Activated CD8-positive, alpha-beta T cell treated with anti-CD3 and anti-CD28 coated beads, Interleukin-2, amount 10 ng/mL, durations not matched to agents 7 days and 5 days (primary cell): ENCODE measurements around the gene ANO1. TPM values are rescaled to one million over a fixed set of nuclear protein-coding genes. Genes with fewer than 3 reads are reported as not detected.

Experiments used
- ATAC-seq: fragments of 150-1000 bp; cut with Tn5 transposase; one replicate; pipeline ENCODE4 v1.10.0; 2021; ENCODE audit warnings: moderate library complexity
- CTCF ChIA-PET: fragments of 350-600 bp; sonication (Branson Sonifier 250); formaldehyde crosslinking; loops from one replicate; lab custom pipeline; 2021; ENCODE audit warnings: antibody characterized with exemption; lab: Charles Lee
- POLR2A ChIA-PET: fragments of 350-600 bp; sonication (Branson Sonifier 250); formaldehyde crosslinking; loops from one replicate; lab custom pipeline; 2021; ENCODE audit warnings: antibody characterized with exemption; lab: Charles Lee
- DNase-seq: peaks from one replicate; pipeline ENCODE4 v3.0.0-alpha.2; 2020
- H3K27ac Mint-ChIP-seq: one replicate; pipeline ENCODE4 v1.8.0; 2021; ENCODE audit warnings: mild to moderate bottlenecking, mixed read lengths
- H3K27me3 Mint-ChIP-seq: one replicate; pipeline ENCODE4 v1.8.0; 2021; ENCODE audit warnings: low read depth, mixed read lengths
- H3K36me3 Mint-ChIP-seq: one replicate; pipeline ENCODE4 v1.8.0; 2021; ENCODE audit warnings: low read depth, mixed read lengths
- H3K4me1 Mint-ChIP-seq: one replicate; pipeline ENCODE4 v1.8.0; 2021; ENCODE audit warnings: low read depth, mixed read lengths
- H3K4me3 Mint-ChIP-seq: one replicate; pipeline ENCODE4 v1.8.0; 2021; ENCODE audit warnings: mild to moderate bottlenecking, mixed read lengths
- H3K9me3 Mint-ChIP-seq: one replicate; pipeline ENCODE4 v1.8.0; 2022; ENCODE audit warnings: mixed read lengths; ENCODE audit not compliant: insufficient read depth
- total RNA-seq, 2 experiments: library from RNA; stranded (reverse); gene quantifications; one replicate each; pipeline ENCODE4 v1.2.3, GENCODE V29; 2021

ANO1 gene
- total RNA-seq, 2 experiments from 2014 or later = not detected

DNA sequence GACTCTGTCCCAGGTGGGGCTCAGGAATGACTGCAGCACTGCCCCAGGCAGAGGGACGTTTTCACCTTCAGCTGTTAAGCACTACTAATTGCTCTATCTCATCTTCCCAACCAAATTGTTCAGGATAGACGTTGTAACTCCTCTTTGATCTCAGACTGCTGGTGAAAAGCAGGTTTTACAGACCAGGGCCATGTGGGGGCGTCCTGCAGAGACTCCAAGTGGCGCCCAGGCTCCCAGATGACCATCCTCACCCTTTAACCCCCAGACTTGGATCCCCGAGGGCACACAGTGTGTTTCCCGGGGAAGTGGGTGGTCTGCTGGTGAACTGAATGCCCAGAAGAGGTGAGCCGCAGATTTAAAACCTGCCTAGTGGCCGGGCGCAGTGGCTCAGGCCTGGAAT, 148.8 kb downstream of the ANO1 start:
- no peak for ATAC-seq
- CTCF ChIA-PET = no interaction called here

DNA sequence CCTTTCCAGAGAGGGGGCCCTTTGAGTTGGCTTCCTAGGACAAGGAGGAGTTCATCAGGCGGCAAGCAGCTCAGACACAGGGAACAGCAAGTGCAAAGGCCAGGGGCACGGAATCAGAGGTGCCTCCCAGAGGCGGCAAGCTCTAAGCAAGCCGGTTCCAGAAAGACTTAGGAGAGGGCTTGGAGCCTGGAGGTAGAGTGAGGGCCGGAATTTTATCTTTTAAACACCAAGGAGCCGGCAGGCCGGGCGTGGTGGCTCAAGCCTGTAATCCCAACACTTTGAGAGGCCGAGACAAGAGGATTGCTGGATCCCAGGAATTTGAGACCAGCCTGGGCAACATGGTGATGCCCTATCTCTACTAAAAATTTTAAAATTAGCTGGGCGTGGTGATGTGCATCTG, 151.6 kb downstream of the ANO1 start:
- no peaks in the 10 kb centered on the region for H3K27me3 Mint-ChIP-seq

More for the DNA sequence above, 148.8 kb downstream of the ANO1 start:
- POLR2A ChIA-PET = no interaction called here
- no peak overlapping the region for H3K27ac Mint-ChIP-seq
- no peaks in the 10 kb centered on the region for H3K4me1 Mint-ChIP-seq
- peaks cover 10% of the 10 kb centered on the region for H3K27me3 Mint-ChIP-seq
- no peaks in the 10 kb centered on the region for H3K9me3 Mint-ChIP-seq
- H3K4me3 Mint-ChIP-seq = no peak overlapping the region
- no peaks in the 10 kb centered on the region for H3K36me3 Mint-ChIP-seq
- no peak for DNase-seq

DNA sequence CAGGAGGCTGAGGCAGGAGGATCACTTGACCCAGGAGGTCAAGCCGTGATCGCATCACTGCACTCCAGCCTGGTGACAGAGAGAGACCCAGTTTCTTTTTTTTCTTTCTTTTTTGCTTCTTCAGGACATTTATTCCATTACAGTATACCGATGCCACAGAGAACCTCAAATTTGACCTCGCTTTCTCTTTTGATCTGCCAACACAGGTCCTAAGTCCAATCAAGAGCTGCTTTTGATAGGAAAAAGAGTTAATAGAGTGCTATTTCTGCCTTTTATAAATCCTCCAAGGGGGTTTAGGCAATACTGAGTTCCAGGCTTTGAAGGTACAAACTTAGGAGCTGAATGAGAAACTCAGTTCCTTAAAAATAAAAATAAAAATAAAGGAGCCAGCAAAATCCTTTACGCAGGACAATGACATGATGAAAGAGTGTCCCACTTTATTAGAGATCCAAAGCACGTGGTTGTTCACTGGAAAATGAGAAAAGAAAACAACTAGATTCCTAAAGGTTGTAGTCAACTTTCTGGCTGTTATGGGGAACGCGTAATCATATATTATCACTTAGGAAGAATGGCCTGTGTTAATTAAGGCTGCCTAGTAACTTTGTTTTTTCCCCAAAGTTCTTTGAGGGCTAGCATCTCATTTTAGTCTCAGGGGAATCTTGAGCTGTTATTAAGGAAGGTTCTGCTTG, 152.2 kb downstream of the ANO1 start:
- ChIA-PET POLR2A (no interaction called here), CTCF (no interaction called here)
- H3K4me1 Mint-ChIP-seq = no peaks in the 10 kb centered on the region

More for the DNA sequence above, 151.6 kb downstream of the ANO1 start:
- ChIA-PET CTCF (no interaction called here), POLR2A (no interaction called here)
- ATAC-seq (no peak), DNase-seq (no peak)
- Mint-ChIP-seq H3K4me1 (no peaks in the 10 kb centered on the region), H3K27ac (no peak overlapping the region), H3K4me3 (no peak overlapping the region), H3K36me3 (no peaks in the 10 kb centered on the region), H3K9me3 (no peaks in the 10 kb centered on the region)

DNA sequence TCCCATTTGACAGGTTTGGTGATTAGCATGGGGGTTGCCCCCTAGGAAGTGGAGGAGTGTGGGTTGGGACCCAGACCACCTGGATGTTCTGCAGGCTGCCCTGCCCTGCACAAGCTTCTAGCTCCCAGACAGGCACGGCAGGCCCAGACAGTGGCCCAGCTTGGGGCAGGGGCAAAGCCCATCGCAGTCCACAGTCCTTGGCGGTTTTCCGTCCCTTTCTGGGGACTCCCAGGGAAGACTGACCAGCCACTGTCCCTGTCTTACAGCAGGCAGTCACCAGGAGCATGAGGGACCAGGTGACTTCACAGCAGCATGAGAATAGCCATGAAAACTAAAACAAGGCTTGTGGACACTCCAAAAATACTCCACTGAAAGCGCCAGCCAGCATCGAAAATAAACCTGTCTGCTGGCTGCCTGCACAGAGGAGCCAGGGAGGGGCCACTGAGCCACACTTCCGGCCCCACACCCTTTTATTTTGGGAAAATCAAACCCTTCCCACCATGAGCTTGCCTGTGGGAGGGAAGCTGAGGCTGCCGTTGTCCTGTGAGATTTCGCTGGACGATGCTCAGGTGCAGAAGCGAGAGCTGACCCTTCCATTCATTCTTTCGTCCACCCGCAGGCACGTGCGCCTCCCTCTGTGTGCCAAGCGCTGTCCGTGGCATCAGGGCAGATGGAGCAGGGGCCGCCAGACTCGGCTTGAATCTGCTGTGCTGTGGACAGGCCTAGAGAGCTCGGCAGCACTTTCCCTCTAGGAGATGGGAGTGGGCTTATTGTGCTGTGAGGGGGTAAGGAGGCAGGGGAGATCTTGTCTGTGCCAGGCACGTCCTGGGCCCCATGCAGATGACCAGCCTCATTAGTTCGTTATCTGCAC, 153.0 kb downstream of the ANO1 start:
- H3K27ac Mint-ChIP-seq = no peak overlapping the region
- CTCF ChIA-PET = no interaction called here
- DNase-seq = no peak

More for the DNA sequence above, 152.2 kb downstream of the ANO1 start:
- DNase-seq (no peak), ATAC-seq (no peak)
- H3K9me3 Mint-ChIP-seq = no peaks in the 10 kb centered on the region
- H3K27ac Mint-ChIP-seq = no peak overlapping the region
- no peaks in the 10 kb centered on the region for H3K27me3 Mint-ChIP-seq
- H3K36me3 Mint-ChIP-seq = no peaks in the 10 kb centered on the region
- H3K4me3 Mint-ChIP-seq = no peak overlapping the region

DNA sequence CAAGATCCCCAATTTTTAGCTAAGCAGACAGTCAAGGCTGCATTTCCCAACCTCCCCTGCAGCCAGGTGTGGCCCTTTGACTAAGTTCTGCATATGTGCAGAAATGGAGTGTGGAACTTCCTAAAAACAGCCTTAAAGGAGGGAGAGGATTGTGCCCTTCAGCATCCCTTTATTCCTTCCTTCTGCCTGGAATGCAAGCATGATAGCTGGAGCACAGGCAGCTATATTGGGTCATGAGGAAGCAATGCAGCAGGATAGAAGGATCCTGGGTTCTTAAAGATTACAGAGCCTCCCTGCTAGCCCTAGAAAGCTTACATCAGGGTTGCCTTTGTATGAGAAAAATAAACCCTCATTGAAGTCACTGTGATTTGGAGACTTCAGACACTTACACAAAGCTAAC, 154.9 kb downstream of the ANO1 start:
- H3K27me3 Mint-ChIP-seq = no peaks in the 10 kb centered on the region
- CTCF ChIA-PET = no interaction called here
- POLR2A ChIA-PET = no interaction called here
- no peaks in the 10 kb centered on the region for H3K4me1 Mint-ChIP-seq
- H3K9me3 Mint-ChIP-seq = no peaks in the 10 kb centered on the region
- no peaks in the 10 kb centered on the region for H3K36me3 Mint-ChIP-seq
- H3K27ac Mint-ChIP-seq = no peak overlapping the region
- DNase-seq (no peak), ATAC-seq (no peak)
- no peak overlapping the region for H3K4me3 Mint-ChIP-seq

More for the DNA sequence above, 153.0 kb downstream of the ANO1 start:
- no peak for ATAC-seq
- no peaks in the 10 kb centered on the region for H3K9me3 Mint-ChIP-seq
- H3K4me1 Mint-ChIP-seq = no peaks in the 10 kb centered on the region
- H3K27me3 Mint-ChIP-seq = no peaks in the 10 kb centered on the region
- no peaks in the 10 kb centered on the region for H3K36me3 Mint-ChIP-seq
- POLR2A ChIA-PET = no interaction called here
- H3K4me3 Mint-ChIP-seq = no peak overlapping the region

DNA sequence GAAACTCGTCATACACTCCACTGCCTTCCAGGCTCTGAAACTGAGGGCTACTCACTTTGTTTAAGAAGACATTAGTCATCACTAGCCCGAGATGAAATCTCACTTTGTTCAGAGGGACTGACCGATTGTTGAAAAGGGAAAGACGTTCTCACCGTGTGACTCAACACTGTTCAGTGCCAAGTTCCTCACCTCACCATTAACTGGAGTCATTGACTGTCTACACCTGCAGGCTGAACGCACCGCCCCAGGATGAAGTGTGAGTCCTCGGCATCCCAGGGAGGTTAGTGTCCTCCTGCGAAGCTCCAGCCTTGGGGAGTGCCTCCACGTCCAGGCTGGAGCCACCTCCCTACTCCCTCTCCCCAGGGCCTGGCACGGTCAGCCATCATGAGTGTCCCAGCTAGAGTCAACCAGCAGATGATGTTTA, 155.4 kb downstream of the ANO1 start:
- CTCF ChIA-PET = no interaction called here
- H3K36me3 Mint-ChIP-seq = no peaks in the 10 kb centered on the region
- no peaks in the 10 kb centered on the region for H3K4me1 Mint-ChIP-seq
- no peak overlapping the region for H3K27ac Mint-ChIP-seq
- DNase-seq = no peak
- H3K9me3 Mint-ChIP-seq = no peaks in the 10 kb centered on the region
- no peak for ATAC-seq
- POLR2A ChIA-PET = no interaction called here
- no peak overlapping the region for H3K4me3 Mint-ChIP-seq
- H3K27me3 Mint-ChIP-seq = no peaks in the 10 kb centered on the region

DNA sequence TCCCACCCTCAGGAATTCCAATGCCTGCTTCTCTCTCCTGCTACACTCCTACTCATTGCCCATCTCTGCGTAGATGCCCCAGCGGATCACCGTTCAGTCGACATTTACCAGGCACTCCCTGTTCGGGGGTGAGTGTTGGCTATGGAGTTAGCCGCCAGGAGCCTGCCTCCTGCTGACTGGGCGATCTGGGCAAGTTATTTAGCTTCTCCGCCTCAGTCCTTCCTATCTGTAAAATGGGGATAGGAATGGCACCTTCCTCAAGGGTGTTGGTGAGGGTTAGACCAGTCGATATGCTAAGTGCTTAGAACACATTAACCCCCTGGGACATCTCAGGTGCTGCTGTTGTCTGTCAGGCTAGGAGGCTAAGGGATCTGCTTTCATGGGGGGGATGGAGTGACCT, 155.8 kb downstream of the ANO1 start:
- Mint-ChIP-seq H3K9me3 (no peaks in the 10 kb centered on the region), H3K27ac (no peak overlapping the region), H3K36me3 (no peaks in the 10 kb centered on the region), H3K27me3 (no peaks in the 10 kb centered on the region), H3K4me3 (no peak overlapping the region), H3K4me1 (no peaks in the 10 kb centered on the region)
- ATAC-seq (no peak), DNase-seq (no peak)
- ChIA-PET CTCF (no interaction called here), POLR2A (no interaction called here)

Other genes with a start within 250 kb of the ANO1 start
- gene FADD, start 125.0 kb downstream of the ANO1 start, total RNA-seq = 10 to 100 TPM; 37.3 to 37.8 TPM
- gene PPFIA1, start 192.4 kb downstream of the ANO1 start, total RNA-seq = 10 to 100 TPM; 25.3 to 25.7 TPM